Measurements from ENCODE around the gene MID1. TPM values are rescaled to one million over a fixed set of nuclear protein-coding genes. Genes with fewer than 3 reads are reported as not detected.

Gene MID1
- total and polyA plus RNA-seq, 4 donors = 4.3 to 25.8 (median 12.9) TPM

DNA sequence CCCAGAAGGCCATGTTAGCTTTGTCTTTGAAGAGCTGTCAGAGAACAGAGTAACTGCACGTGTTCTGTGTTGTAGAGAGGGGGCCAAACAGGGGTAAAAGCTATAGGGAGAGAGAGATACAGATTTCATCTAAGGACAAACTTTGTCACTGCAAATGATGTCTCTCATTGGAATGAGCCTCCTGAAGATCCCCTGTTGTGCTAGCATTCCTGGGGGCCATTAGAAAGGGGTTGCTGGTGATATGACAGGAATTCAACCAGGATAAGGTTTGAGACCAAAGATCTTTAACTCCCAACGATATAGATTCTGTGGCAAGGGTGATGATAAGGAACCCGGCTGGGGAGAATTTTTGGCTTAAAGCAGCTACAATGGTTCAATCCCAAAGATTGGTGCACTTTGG lies 16.8 kb downstream of the MID1 start:
- DNase-seq (no peak), ATAC-seq (ENCODE audit: insufficient read depth, low FRiP score) (no peak)
- Histone ChIP-seq H3K4me1 (ENCODE audit: control insufficient read depth in 5 of 5, insufficient read depth in 5 of 5, low read length in 5 of 5) (peaks cover 0 to 4% (median 3%) of the 10 kb centered on the region in 5 donors), H3K36me3 (ENCODE audit: control insufficient read depth in 4 of 4, insufficient read depth in 4 of 4, low read length in 4 of 4) (no peaks in the 10 kb centered on the region), H3K9me3 (ENCODE audit: control insufficient read depth in 4 of 4, insufficient read depth in 3 of 4, low read length in 3 of 4) (no peaks in the 10 kb centered on the region), H3K9ac (ENCODE audit: insufficient read depth in 1 of 2, low read length in 2 of 2) (no peak overlapping the region), H3K4me3 (no peak overlapping the region), H3K27ac (ENCODE audit: low read depth in 1 of 2, low read length in 1 of 2) (no peak overlapping the region), H3K27me3 (ENCODE audit: control insufficient read depth in 3 of 3, insufficient read depth in 3 of 3, low read length in 2 of 3) (peaks cover 0 to 14% (median 12%) of the 10 kb centered on the region in 3 donors)
- TF ChIP-seq, protein P1, sequence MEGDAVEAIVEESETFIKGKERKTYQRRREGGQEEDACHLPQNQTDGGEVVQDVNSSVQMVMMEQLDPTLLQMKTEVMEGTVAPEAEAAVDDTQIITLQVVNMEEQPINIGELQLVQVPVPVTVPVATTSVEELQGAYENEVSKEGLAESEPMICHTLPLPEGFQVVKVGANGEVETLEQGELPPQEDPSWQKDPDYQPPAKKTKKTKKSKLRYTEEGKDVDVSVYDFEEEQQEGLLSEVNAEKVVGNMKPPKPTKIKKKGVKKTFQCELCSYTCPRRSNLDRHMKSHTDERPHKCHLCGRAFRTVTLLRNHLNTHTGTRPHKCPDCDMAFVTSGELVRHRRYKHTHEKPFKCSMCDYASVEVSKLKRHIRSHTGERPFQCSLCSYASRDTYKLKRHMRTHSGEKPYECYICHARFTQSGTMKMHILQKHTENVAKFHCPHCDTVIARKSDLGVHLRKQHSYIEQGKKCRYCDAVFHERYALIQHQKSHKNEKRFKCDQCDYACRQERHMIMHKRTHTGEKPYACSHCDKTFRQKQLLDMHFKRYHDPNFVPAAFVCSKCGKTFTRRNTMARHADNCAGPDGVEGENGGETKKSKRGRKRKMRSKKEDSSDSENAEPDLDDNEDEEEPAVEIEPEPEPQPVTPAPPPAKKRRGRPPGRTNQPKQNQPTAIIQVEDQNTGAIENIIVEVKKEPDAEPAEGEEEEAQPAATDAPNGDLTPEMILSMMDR (IDR thresholded peaks at IDR 0.05; ENCODE audit: control extremely low read depth, extremely low read depth) = no peak
- WGBS, 2 donors = 55 to 80% methylated on average over 3 of the region's 3 CpGs

GRCh38 chrX:10602646-10603045 lies 17.7 kb downstream of the MID1 start:
- Histone ChIP-seq H3K27ac (ENCODE audit: low read depth in 1 of 2, low read length in 1 of 2) (no peak overlapping the region), H3K27me3 (ENCODE audit: control insufficient read depth in 3 of 3, insufficient read depth in 3 of 3, low read length in 2 of 3) (peaks cover 0 to 14% (median 12%) of the 10 kb centered on the region in 3 donors), H3K9me3 (ENCODE audit: control insufficient read depth in 4 of 4, insufficient read depth in 3 of 4, low read length in 3 of 4) (no peaks in the 10 kb centered on the region), H3K36me3 (ENCODE audit: control insufficient read depth in 4 of 4, insufficient read depth in 4 of 4, low read length in 4 of 4) (no peaks in the 10 kb centered on the region), H3K9ac (ENCODE audit: insufficient read depth in 1 of 2, low read length in 2 of 2) (no peak overlapping the region), H3K4me3 (no peak overlapping the region), H3K4me1 (ENCODE audit: control insufficient read depth in 5 of 5, insufficient read depth in 5 of 5, low read length in 5 of 5) (peaks cover 0 to 9% (median 4%) of the 10 kb centered on the region in 5 donors)
- no peak for ATAC-seq (ENCODE audit: insufficient read depth, low FRiP score)
- TF ChIP-seq, protein P1 (IDR thresholded peaks at IDR 0.05; ENCODE audit: control extremely low read depth, extremely low read depth) = no peak
- 60 to 79% methylated on average over 2 of the region's 2 CpGs for WGBS, 2 donors
- no peak for DNase-seq

GRCh38 chrX:10600479-10600878 lies 19.9 kb downstream of the MID1 start:
- Histone ChIP-seq H3K9me3 (ENCODE audit: control insufficient read depth in 4 of 4, insufficient read depth in 3 of 4, low read length in 3 of 4) (no peaks in the 10 kb centered on the region), H3K4me1 (ENCODE audit: control insufficient read depth in 5 of 5, insufficient read depth in 5 of 5, low read length in 5 of 5) (peaks cover 0 to 16% (median 4%) of the 10 kb centered on the region in 5 donors), H3K9ac (ENCODE audit: insufficient read depth in 1 of 2, low read length in 2 of 2) (no peak overlapping the region), H3K4me3 (no peak overlapping the region), H3K36me3 (ENCODE audit: control insufficient read depth in 4 of 4, insufficient read depth in 4 of 4, low read length in 4 of 4) (no peaks in the 10 kb centered on the region), H3K27ac (ENCODE audit: low read depth in 1 of 2, low read length in 1 of 2) (no peak overlapping the region), H3K27me3 (ENCODE audit: control insufficient read depth in 3 of 3, insufficient read depth in 3 of 3, low read length in 2 of 3) (peaks cover 0 to 18% (median 14%) of the 10 kb centered on the region in 3 donors)
- ATAC-seq (ENCODE audit: insufficient read depth, low FRiP score) (no peak), DNase-seq (no peak)
- WGBS, 2 donors = 56 to 92% methylated on average over 1 of the region's 1 CpG
- TF ChIP-seq, protein P1 (IDR thresholded peaks at IDR 0.05; ENCODE audit: control extremely low read depth, extremely low read depth) = no peak

- ATAC-seq (ENCODE audit: insufficient read depth, low FRiP score) (no peak), DNase-seq (peak; percentile 67 to 85 (median 85))
- peaks cover 0 to 16% (median 2%) of the 10 kb centered on the region in 5 donors for H3K4me1 ChIP-seq (ENCODE audit: control insufficient read depth in 5 of 5, insufficient read depth in 5 of 5, low read length in 5 of 5)
- H3K27me3 ChIP-seq (ENCODE audit: control insufficient read depth in 3 of 3, insufficient read depth in 3 of 3, low read length in 2 of 3) = peaks cover 0 to 15% (median 12%) of the 10 kb centered on the region in 3 donors
- TF ChIP-seq, protein P1 (IDR thresholded peaks at IDR 0.05; ENCODE audit: control extremely low read depth, extremely low read depth) = no peak
- H3K9ac ChIP-seq (ENCODE audit: insufficient read depth in 1 of 2, low read length in 2 of 2) = no peak overlapping the region
- no peak overlapping the region for H3K27ac ChIP-seq (ENCODE audit: low read depth in 1 of 2, low read length in 1 of 2)
- peaks cover 0 to 2% (median 0%) of the 10 kb centered on the region in 4 donors for H3K9me3 ChIP-seq (ENCODE audit: control insufficient read depth in 4 of 4, insufficient read depth in 3 of 4, low read length in 3 of 4)
- WGBS, 2 donors = 42 to 79% methylated on average over 5 of the region's 5 CpGs
- H3K4me3 ChIP-seq = no peak overlapping the region
- H3K36me3 ChIP-seq (ENCODE audit: control insufficient read depth in 4 of 4, insufficient read depth in 4 of 4, low read length in 4 of 4) = no peaks in the 10 kb centered on the region
These were observed 21.8 kb downstream of the MID1 start for GRCh38 chrX:10598540-10598939.
